Endothelial cell of umbilical vein (primary cell): Measurements from ENCODE around the gene EVC. TPM values are rescaled to one million over a fixed set of nuclear protein-coding genes. Genes with fewer than 3 reads are reported as not detected.
"Not testable (repeated sequence)": the region's sequence is repeated elsewhere in the genome, so short reads cannot be mapped to it uniquely, and the experiment has no call there.

Source experiments
- BruUV-seq: library from RNA; stranded (reverse); fragments of 400-500 nt; replicated peaks from 2 replicates; lab custom pipeline; 2021; lab: Mats Ljungman, UMichigan
- CTCF ChIA-PET: fragments of 300-600, 350-600 bp; sonication (Branson Sonifier 250); formaldehyde crosslinking; loops from one replicate; lab custom pipeline; 2021; ENCODE audit warnings: antibody characterized with exemption, inconsistent platforms; lab: Charles Lee
- POLR2A ChIA-PET: fragments of 300-600, 350-600 bp; sonication (Branson Sonifier 250); formaldehyde crosslinking; loops from one replicate; lab custom pipeline; 2021; ENCODE audit warnings: antibody characterized with exemption, inconsistent platforms; lab: Charles Lee
- DNase-seq: peaks from one replicate; pipeline ENCODE4 v3.0.0-alpha.2; 2011; ENCODE audit warnings: low read depth, low spot score
- FAIRE-seq: peaks from 2 replicates; lab custom pipeline; 2011; peaks lifted over from hg19 to GRCh38; lab: Jason Lieb, UNC
- H2AFZ ChIP-seq: 2 replicates; pipeline ENCODE4 v1.6.0; 2012; ENCODE audit warnings: low read depth, low read length, control low read depth, inconsistent platforms
- H3K27ac ChIP-seq: 2 replicates; pipeline ENCODE4 v1.5.1; 2011; ENCODE audit warnings: low read depth, mild to moderate bottlenecking, control low read depth, low read length, moderate library complexity; ENCODE audit not compliant: insufficient read depth
- H3K27me3 ChIP-seq, 2 experiments: 2 replicates each; pipeline versions ENCODE4 v1.6.0 to v1.6.1; 2011; ENCODE audit warnings: low read length in 2 of 2, mixed read lengths in 1 of 2; ENCODE audit not compliant: control insufficient read depth in 2 of 2, insufficient read depth in 2 of 2
- H3K36me3 ChIP-seq, 2 experiments: 2 replicates in 1 of 2; 3 replicates in 1 of 2; pipeline ENCODE4 v1.5.1; 2011; ENCODE audit warnings: low read length in 2 of 2, mild to moderate bottlenecking in 1 of 2, moderate library complexity in 1 of 2; ENCODE audit not compliant: control insufficient read depth in 2 of 2, insufficient read depth in 2 of 2; ENCODE audit errors: extremely low read depth in 1 of 2
- H3K4me1 ChIP-seq: 3 replicates; pipeline ENCODE4 v1.5.1; 2011; ENCODE audit warnings: mild to moderate bottlenecking, low read length; ENCODE audit not compliant: control insufficient read depth, insufficient read depth; ENCODE audit errors: extremely low read depth
- H3K4me2 ChIP-seq: 2 replicates; pipeline ENCODE4 v1.6.1; 2011; ENCODE audit warnings: low read length, control low read depth, mixed read lengths; ENCODE audit not compliant: insufficient read depth
- H3K4me3 ChIP-seq, 3 experiments: fragments of 200-600 bp in 1 of 3; sonication (generic), shearing (Covaris generic) in 1 of 3; replicated peaks in 1 of 3; 2 replicates each; pipeline ENCODE4 v1.5.1; 2011 to 2016; ENCODE audit warnings: control low read depth in 3 of 3, low read length in 3 of 3, mild to moderate bottlenecking in 2 of 3, inconsistent platforms in 1 of 3, low read depth in 1 of 3, moderate library complexity in 1 of 3; ENCODE audit not compliant: insufficient read depth in 1 of 3
- H3K79me2 ChIP-seq: 2 replicates; pipeline ENCODE4 v1.6.0; 2012; ENCODE audit warnings: low read length, inconsistent platforms; ENCODE audit not compliant: control insufficient read depth, insufficient read depth
- H3K9ac ChIP-seq: replicated peaks from 2 replicates; pipeline ENCODE3; 2011; ENCODE audit warnings: low read length, control low read depth; ENCODE audit not compliant: insufficient read depth; ENCODE audit errors: extremely low read depth
- H3K9me1 ChIP-seq: replicated peaks from 3 replicates; pipeline ENCODE4 v1.6.0; 2011; ENCODE audit warnings: mild to moderate bottlenecking, low read length; ENCODE audit not compliant: control insufficient read depth, insufficient read depth; ENCODE audit errors: extremely low read depth
- H3K9me3 ChIP-seq: replicated peaks from 2 replicates; pipeline ENCODE4 v1.5.1; 2012; ENCODE audit warnings: low read length, inconsistent platforms; ENCODE audit not compliant: control insufficient read depth, insufficient read depth
- H4K20me1 ChIP-seq: replicated peaks from 2 replicates; pipeline ENCODE3; 2011; ENCODE audit warnings: mild to moderate bottlenecking, low read length; ENCODE audit not compliant: control insufficient read depth, insufficient read depth; ENCODE audit errors: extremely low read depth
- EZH2 ChIP-seq: IDR thresholded peaks from 2 replicates; pipeline ENCODE4 v1.6.1; 2012; ENCODE audit warnings: borderline replicate concordance, low read depth, mild to moderate bottlenecking, moderate library complexity, low read length, inconsistent platforms; ENCODE audit not compliant: severe bottlenecking
- FOS ChIP-seq: IDR thresholded peaks from 2 replicates; pipeline ENCODE4 v1.6.1; 2011; ENCODE audit warnings: mild to moderate bottlenecking, low read length, moderate library complexity, borderline replicate concordance; ENCODE audit not compliant: insufficient read depth
- GATA2 ChIP-seq: IDR thresholded peaks from 2 replicates; pipeline ENCODE4 v1.7.0; 2011; ENCODE audit warnings: low read depth, mild to moderate bottlenecking, moderate library complexity, mixed read lengths, low read length; ENCODE audit not compliant: insufficient read length, insufficient read depth
- JUN ChIP-seq: IDR thresholded peaks from 2 replicates; pipeline ENCODE4 v1.6.1; 2011; ENCODE audit warnings: borderline replicate concordance, low read depth; ENCODE audit not compliant: insufficient read length, insufficient read depth
- MYC ChIP-seq: IDR thresholded peaks from one replicate; pipeline ENCODE4 v1.6.1; 2011; ENCODE audit warnings: mild to moderate bottlenecking, low read depth, low read length
- POLR2A ChIP-seq: IDR thresholded peaks from 2 replicates; pipeline ENCODE4 v1.6.1; 2012; ENCODE audit warnings: low read depth, mild to moderate bottlenecking, control low read depth, low read length
- POLR2AphosphoS5 ChIP-seq: IDR thresholded peaks from 2 replicates; pipeline ENCODE4 v1.6.1; 2012; ENCODE audit warnings: low read depth, mild to moderate bottlenecking, control low read depth, low read length, moderate library complexity; ENCODE audit not compliant: insufficient read depth
- dilution Hi-C: fragments of 300-500 bp; cut with MboI; formaldehyde crosslinking; loops from one replicate; pipeline ENCODE4 v1.15.0; 2019; ENCODE audit warnings: low sequenced_read_pairs; ENCODE audit not compliant: extremely low pct_ligation_motif_present
- intact Hi-C: fragments of 100-400 bp; cut with micrococcal nuclease; formaldehyde crosslinking; loops from one replicate; pipeline ENCODE4 v1.10.0; 2022
- polyA plus RNA-seq, 4 experiments: library from polyadenylated mRNA; depleted of rRNA in 3 of 4; stranded (reverse) in 3 of 4; unstranded in 1 of 4; fragments of >200 nt; gene quantifications; 2 replicates each; pipeline versions ENCODE4 v1.2.1 to v1.2.3, GENCODE V29; 2011 to 2012; ENCODE audit warnings: missing spikeins in 1 of 4
- total RNA-seq: library from RNA; stranded (reverse); gene quantifications from 2 replicates; pipeline ENCODE4 v1.2.3, GENCODE V29; 2021
- TF ChIP-seq, protein P1 (sequence below): IDR thresholded peaks from 2 replicates; pipeline ENCODE4 v1.6.1; 2011; ENCODE audit not compliant: insufficient read depth, insufficient read length
- TF ChIP-seq, protein P2 (sequence below), 2 donors: IDR thresholded peaks; 1 replicate in 1 of 2; 2 replicates in 1 of 2; pipeline ENCODE4 v1.5.1; 2011; ENCODE audit warnings: low read length in 2 of 2, mild to moderate bottlenecking in 2 of 2, moderate library complexity in 2 of 2, control low read depth in 1 of 2, inconsistent platforms in 1 of 2, low read depth in 1 of 2; ENCODE audit not compliant: insufficient read depth in 1 of 2; ENCODE audit errors: extremely low read depth in 1 of 2

Gene EVC
- total and polyA plus RNA-seq, 2 donors (not counting 3 experiments of a cell fraction or from before 2014, with no cell fraction given), result 6.3 to 31.6 TPM

DNA sequence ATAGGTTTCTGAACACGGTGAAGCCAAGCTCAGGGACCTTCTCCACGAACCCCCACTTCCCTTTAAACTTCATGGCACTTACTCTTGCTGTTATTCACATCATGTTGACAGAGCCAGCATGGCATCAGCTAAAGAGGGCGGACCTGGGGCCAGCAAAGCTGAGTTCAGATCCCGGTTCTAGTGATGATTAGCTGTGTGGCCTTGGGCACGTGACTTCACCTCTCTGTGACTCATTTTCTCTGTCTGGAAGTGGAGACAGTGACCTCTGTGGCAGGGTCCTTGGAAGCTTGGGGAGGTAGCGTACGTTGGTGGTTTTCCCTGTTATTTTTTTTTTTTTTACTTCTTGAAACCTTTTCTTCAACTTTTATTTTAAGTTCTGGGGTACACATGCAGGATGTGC, 13.4 kb downstream of the EVC start:
- Histone ChIP-seq H4K20me1 (no peaks in the 10 kb centered on the region), H3K79me2 (peaks cover 9% of the 10 kb centered on the region)
- intact Hi-C loops, result no loop called here

DNA sequence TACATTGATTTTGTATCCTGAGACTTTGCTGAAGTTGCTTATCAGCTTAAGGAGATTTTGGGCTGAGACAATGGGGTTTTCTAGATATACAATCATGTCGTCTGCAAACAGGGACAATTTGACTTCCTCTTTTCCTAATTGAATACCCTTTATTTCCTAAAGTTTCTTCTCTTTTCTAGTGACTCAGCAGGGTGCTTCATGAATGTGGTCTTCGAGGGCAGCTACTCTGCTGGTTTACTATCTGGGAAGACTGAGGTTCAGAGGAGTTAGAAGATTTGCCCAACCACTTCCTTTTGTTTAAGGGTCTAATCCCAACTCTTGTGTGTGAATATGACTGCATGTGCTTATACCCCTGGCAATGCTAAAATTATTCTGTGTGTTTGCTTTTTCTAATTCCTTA, 17.4 kb downstream of the EVC start:
- not testable (repeated sequence) for H3K79me2 ChIP-seq

More for the DNA sequence above, 13.4 kb downstream of the EVC start:
- H3K9me1 ChIP-seq, result no peaks in the 10 kb centered on the region
- peaks cover 3 to 7% of the 10 kb centered on the region in 2 experiments for H3K36me3 ChIP-seq
- no peak overlapping the region for H3K4me2 ChIP-seq
- H3K4me1 ChIP-seq, result peaks cover 3% of the 10 kb centered on the region
- no peaks in the 10 kb centered on the region for H3K27me3 ChIP-seq
- no peak overlapping the region for H3K4me3 ChIP-seq
- no peak for FAIRE-seq
- TF ChIP-seq EZH2 (no peak), POLR2AphosphoS5 (no peak), JUN (no peak), FOS (no peak), POLR2A (no peak), GATA2 (no peak), MYC (no peak)
- TF ChIP-seq, protein P1, sequence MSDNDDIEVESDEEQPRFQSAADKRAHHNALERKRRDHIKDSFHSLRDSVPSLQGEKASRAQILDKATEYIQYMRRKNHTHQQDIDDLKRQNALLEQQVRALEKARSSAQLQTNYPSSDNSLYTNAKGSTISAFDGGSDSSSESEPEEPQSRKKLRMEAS, result no peak
- TF ChIP-seq, protein P2, sequence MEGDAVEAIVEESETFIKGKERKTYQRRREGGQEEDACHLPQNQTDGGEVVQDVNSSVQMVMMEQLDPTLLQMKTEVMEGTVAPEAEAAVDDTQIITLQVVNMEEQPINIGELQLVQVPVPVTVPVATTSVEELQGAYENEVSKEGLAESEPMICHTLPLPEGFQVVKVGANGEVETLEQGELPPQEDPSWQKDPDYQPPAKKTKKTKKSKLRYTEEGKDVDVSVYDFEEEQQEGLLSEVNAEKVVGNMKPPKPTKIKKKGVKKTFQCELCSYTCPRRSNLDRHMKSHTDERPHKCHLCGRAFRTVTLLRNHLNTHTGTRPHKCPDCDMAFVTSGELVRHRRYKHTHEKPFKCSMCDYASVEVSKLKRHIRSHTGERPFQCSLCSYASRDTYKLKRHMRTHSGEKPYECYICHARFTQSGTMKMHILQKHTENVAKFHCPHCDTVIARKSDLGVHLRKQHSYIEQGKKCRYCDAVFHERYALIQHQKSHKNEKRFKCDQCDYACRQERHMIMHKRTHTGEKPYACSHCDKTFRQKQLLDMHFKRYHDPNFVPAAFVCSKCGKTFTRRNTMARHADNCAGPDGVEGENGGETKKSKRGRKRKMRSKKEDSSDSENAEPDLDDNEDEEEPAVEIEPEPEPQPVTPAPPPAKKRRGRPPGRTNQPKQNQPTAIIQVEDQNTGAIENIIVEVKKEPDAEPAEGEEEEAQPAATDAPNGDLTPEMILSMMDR (IDR thresholded peaks at IDR 0.05; ENCODE audit: extremely low read depth in 1 of 2, insufficient read depth in 1 of 2, low read depth in 1 of 2, low read length in 2 of 2), result no peak
- dilution Hi-C loops, result no loop called here
- no peak overlapping the region for H3K27ac ChIP-seq
- POLR2A ChIA-PET, result no interaction called here
- no peak for DNase-seq
- no TSS peak for BruUV-seq
- CTCF ChIA-PET, result interaction anchor here (0.7 kb wide), 1 partner anchor 13 kb away, joined by 4 read pairs; no protein-coding TSS in a partner anchor
- no peaks in the 10 kb centered on the region for H3K9me3 ChIP-seq
- no peak overlapping the region for H3K9ac ChIP-seq
- no peak overlapping the region for H2AFZ ChIP-seq

More for the DNA sequence above, 17.4 kb downstream of the EVC start:
- intact Hi-C loops, H3K9me1 ChIP-seq, DNase-seq, POLR2A ChIA-PET, H3K4me3 ChIP-seq, dilution Hi-C loops, H3K9me3 ChIP-seq, CTCF ChIA-PET, BruUV-seq, H3K27ac ChIP-seq, H4K20me1 ChIP-seq, H2AFZ ChIP-seq, FAIRE-seq, H3K27me3 ChIP-seq, H3K4me2 ChIP-seq, H3K4me1 ChIP-seq, H3K9ac ChIP-seq: not testable (repeated sequence)
- H3K36me3 ChIP-seq, result peaks cover 3 to 16% of the 10 kb centered on the region in 2 experiments
